Neutrophil (primary cell): ENCODE measurements around the gene CENPT.

ENCODE experiments used
- H3K27ac ChIP-seq: fragments of 200-600 bp; sonication (generic); 2 replicates; pipeline ENCODE4 v1.5.1; 2016; ENCODE audit warnings: mild to moderate bottlenecking, moderate library complexity
- H3K27me3 ChIP-seq: fragments of 200-600 bp; sonication (generic); 2 replicates; pipeline ENCODE4 v1.6.0; 2016; ENCODE audit warnings: mild to moderate bottlenecking
- H3K36me3 ChIP-seq: fragments of 200-600 bp; sonication (generic); 2 replicates; pipeline ENCODE4 v1.5.1; 2017
- H3K4me1 ChIP-seq, 2 experiments: fragments of 200-600 bp in 1 of 2; sonication (generic) in 1 of 2; 1 replicate in 1 of 2; 2 replicates in 1 of 2; pipeline versions ENCODE4 v1.5.1 to v1.6.1; 2013 to 2016; ENCODE audit warnings: low read depth in 1 of 2, low read length in 1 of 2, mild to moderate bottlenecking in 1 of 2, moderate library complexity in 1 of 2; ENCODE audit not compliant: control insufficient read depth in 1 of 2, insufficient read depth in 1 of 2
- H3K4me3 ChIP-seq, 2 experiments: fragments of 200-600 bp in 1 of 2; sonication (generic) in 1 of 2; 1 replicate in 1 of 2; 2 replicates in 1 of 2; pipeline ENCODE4 v1.5.1; 2013 to 2016; ENCODE audit warnings: low read depth in 1 of 2, low read length in 1 of 2, mild to moderate bottlenecking in 1 of 2, moderate library complexity in 1 of 2
- H3K9me3 ChIP-seq: fragments of 200-600 bp; sonication (generic); 2 replicates; pipeline ENCODE4 v1.5.1; 2016
- TF ChIP-seq, protein P1 (sequence below): fragments of 200-600 bp; sonication (generic); IDR thresholded peaks from 2 replicates; pipeline ENCODE4 v1.5.1; 2016; ENCODE audit warnings: antibody characterized with exemption

The CENPT gene

DNA sequence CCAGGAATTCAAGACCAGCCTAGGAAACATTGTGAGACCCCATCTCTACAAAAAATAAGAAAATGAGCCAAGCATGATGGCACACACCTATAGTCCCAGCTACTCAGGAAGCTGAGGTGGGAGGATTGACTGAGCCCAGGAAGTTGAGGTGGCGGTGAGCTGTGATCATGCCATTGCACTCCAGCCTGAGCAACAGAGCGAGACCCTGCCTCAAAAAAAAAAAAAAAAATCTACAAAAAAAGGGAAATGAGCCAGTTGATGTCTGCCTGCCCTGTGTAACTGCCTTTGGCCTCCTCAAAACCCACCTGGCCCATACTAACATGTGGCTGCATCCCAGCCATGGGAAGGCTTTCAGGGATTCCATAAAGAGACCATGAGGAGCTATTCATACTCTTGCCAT lies 45.6 kb downstream of the CENPT start:
- H3K27ac ChIP-seq, result no peak overlapping the region
- no peaks in the 10 kb centered on the region for H3K9me3 ChIP-seq
- peaks cover 20% of the 10 kb centered on the region for H3K36me3 ChIP-seq
- H3K27me3 ChIP-seq, result no peaks in the 10 kb centered on the region
- no peak overlapping the region for H3K4me3 ChIP-seq
- peaks cover 19 to 22% of the 10 kb centered on the region in 2 experiments for H3K4me1 ChIP-seq
- TF ChIP-seq, protein P1, sequence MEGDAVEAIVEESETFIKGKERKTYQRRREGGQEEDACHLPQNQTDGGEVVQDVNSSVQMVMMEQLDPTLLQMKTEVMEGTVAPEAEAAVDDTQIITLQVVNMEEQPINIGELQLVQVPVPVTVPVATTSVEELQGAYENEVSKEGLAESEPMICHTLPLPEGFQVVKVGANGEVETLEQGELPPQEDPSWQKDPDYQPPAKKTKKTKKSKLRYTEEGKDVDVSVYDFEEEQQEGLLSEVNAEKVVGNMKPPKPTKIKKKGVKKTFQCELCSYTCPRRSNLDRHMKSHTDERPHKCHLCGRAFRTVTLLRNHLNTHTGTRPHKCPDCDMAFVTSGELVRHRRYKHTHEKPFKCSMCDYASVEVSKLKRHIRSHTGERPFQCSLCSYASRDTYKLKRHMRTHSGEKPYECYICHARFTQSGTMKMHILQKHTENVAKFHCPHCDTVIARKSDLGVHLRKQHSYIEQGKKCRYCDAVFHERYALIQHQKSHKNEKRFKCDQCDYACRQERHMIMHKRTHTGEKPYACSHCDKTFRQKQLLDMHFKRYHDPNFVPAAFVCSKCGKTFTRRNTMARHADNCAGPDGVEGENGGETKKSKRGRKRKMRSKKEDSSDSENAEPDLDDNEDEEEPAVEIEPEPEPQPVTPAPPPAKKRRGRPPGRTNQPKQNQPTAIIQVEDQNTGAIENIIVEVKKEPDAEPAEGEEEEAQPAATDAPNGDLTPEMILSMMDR, result no peak

DNA sequence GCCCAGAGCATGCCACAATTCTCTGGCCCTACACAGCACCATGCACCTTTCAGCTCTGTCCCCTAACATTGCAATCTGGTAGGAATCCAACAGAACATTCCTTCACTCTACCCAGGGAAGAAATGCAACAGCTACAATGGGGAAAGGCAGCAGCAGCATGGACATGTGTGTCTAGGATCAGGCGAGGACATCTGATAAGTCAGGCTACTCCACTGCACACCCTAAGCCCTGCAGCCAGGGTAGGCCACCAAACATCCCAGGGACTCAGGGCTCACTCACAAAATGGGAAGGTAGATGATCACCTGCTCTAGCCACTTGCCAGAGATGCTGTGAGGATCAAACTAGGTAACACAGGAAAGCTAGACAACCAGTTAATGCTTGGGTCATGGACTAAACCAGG lies 46.3 kb downstream of the CENPT start:
- H3K27ac ChIP-seq, result no peak overlapping the region
- H3K9me3 ChIP-seq, result no peaks in the 10 kb centered on the region
- no peaks in the 10 kb centered on the region for H3K27me3 ChIP-seq
- TF ChIP-seq, protein P1, result no peak
- H3K4me1 ChIP-seq, result peaks cover 12 to 22% of the 10 kb centered on the region in 2 experiments
- no peak overlapping the region for H3K4me3 ChIP-seq
- H3K36me3 ChIP-seq, result peaks cover 20% of the 10 kb centered on the region

DNA sequence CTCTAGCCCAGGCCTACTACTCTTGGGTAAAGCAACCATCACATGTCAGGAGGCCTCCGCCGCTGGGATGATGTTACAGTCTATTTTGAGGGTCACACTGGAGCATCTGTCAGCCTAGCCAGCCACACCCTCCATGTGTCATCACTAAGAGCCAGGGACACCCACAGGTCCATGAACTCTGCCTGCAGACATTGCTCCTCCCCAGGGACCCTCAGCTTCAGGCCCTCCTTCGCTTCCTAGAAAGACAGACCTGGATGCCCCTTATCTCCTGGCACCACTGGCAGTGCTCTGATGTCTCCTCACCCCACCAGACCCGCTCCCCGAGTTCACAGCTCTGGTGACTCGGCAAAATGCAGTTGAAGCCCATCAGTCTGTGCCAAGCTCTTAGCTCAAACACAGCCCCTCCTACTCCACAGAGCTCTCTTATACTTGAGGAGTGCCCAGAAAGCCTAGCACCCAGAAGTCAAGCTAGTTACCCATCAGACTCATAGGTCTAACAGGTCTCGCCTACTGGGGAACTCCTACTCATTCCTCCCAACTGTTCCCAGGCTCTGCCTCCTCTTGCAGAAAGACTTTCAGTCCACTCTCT lies 47.1 kb downstream of the CENPT start:
- TF ChIP-seq, protein P1, result no peak
- Histone ChIP-seq H3K4me1 (peaks cover 4 to 14% of the 10 kb centered on the region in 2 experiments), H3K27me3 (no peaks in the 10 kb centered on the region), H3K9me3 (no peaks in the 10 kb centered on the region), H3K36me3 (peaks cover 20% of the 10 kb centered on the region), H3K4me3 (no peak overlapping the region), H3K27ac (no peak overlapping the region)

DNA sequence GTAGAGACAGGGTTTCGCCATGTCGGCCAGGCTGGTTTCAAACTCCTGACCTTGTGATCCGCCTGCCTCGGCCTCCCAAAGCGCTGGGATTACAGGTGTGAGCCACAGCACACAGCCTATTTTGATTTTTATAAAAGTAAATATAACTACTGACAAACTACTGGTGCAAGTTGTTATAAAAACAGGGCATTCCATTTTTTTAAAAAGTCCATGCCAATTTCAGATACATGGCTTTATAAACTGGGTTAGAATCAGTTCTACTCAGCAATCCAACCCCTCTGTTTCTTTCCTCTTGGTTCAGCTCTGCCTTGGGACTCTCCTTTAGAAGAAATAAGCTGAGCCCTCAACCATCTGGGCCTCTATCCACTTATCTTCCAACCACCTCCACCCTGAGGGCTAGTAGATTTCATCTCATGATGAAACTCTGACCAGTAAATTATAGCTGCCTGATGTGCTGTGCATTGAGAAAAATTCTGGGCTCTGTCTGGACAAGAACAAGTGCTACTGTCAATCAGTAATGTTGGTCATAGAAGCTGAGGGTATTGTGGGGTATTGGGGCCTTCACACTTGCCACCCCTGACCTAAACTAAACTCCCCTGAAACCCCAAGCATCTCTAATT lies 51.3 kb downstream of the CENPT start:
- Histone ChIP-seq H3K27ac (no peak overlapping the region), H3K27me3 (no peaks in the 10 kb centered on the region), H3K9me3 (no peaks in the 10 kb centered on the region), H3K4me1 (no peaks in the 10 kb centered on the region), H3K36me3 (peaks cover 17% of the 10 kb centered on the region), H3K4me3 (no peak overlapping the region)
- TF ChIP-seq, protein P1, result no peak

DNA sequence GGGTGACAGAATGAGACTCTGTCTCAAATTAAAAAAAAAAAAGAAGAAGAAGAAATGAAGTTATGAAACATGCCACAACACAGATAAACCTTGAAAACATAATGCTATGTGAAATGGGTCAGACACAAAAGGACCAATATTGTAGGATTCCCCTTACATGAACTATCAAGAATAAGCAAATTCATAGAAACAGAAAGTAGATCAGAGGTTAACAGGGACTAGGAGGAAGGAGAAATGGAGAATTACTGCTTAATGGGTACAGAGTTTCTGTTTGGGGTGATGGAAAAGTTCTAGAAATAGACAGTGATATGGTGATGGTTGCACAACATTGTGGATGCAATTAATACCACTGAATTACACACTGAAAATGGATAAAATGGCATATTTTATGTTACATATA lies 57.4 kb downstream of the CENPT start:
- H3K27ac ChIP-seq, result no peak overlapping the region
- H3K4me1 ChIP-seq, result no peaks in the 10 kb centered on the region
- H3K4me3 ChIP-seq, result no peak overlapping the region
- H3K27me3 ChIP-seq, result no peaks in the 10 kb centered on the region
- H3K36me3 ChIP-seq, result no peaks in the 10 kb centered on the region
- no peaks in the 10 kb centered on the region for H3K9me3 ChIP-seq
- TF ChIP-seq, protein P1, result no peak
